Tibial nerve (tissue), 4 donors: ENCODE results near the gene SEC24D.

ENCODE experiments used
- EP300 ChIP-seq, 2 donors: sonication (generic); formaldehyde crosslinking; IDR thresholded peaks; one replicate each; pipeline ENCODE4 v1.6.1; 2017; ENCODE audit warnings: antibody characterized with exemption in 2 of 2, mild to moderate bottlenecking in 1 of 2
- POLR2A ChIP-seq, 2 donors: fragments of 450-650 bp; IDR thresholded peaks; one replicate each; pipeline ENCODE4 v1.6.1; 2017; ENCODE audit warnings: antibody characterized with exemption in 2 of 2, mild to moderate bottlenecking in 2 of 2, moderate library complexity in 2 of 2
- TF ChIP-seq, protein P1 (sequence below), 5 experiments: fragments of 200-600 bp in 3 of 5; fragments of 450-650 bp in 2 of 5; sonication (generic) in 3 of 5; IDR thresholded peaks; one replicate each; pipeline ENCODE4 v1.5.1; 2016 to 2019; ENCODE audit warnings: antibody characterized with exemption in 5 of 5, mild to moderate bottlenecking in 3 of 5, moderate library complexity in 2 of 5

DNA sequence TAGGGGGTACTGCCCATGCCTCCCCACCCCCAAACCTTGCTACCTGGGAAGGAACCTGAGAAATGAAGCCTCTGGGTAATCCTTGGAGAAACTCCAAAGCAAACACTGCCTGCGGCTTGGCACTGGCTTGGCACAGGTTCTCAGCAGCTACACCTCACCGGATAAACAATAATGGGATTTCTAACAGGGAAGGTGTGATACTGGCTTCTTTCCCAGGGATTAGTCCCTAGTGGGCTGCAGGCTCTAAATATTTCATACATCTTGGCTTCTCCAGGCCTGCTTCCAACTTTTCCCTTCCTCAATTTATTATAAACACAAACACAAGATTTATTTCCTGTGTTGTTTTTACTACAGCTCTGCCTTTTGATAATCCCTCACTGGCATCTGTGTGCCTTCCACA, 12.5 kb downstream of the SEC24D start:
- TF ChIP-seq, protein P1, sequence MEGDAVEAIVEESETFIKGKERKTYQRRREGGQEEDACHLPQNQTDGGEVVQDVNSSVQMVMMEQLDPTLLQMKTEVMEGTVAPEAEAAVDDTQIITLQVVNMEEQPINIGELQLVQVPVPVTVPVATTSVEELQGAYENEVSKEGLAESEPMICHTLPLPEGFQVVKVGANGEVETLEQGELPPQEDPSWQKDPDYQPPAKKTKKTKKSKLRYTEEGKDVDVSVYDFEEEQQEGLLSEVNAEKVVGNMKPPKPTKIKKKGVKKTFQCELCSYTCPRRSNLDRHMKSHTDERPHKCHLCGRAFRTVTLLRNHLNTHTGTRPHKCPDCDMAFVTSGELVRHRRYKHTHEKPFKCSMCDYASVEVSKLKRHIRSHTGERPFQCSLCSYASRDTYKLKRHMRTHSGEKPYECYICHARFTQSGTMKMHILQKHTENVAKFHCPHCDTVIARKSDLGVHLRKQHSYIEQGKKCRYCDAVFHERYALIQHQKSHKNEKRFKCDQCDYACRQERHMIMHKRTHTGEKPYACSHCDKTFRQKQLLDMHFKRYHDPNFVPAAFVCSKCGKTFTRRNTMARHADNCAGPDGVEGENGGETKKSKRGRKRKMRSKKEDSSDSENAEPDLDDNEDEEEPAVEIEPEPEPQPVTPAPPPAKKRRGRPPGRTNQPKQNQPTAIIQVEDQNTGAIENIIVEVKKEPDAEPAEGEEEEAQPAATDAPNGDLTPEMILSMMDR (IDR thresholded peaks at IDR 0.05), result no peak
- TF ChIP-seq EP300 (IDR thresholded peaks at IDR 0.05), result no peak
- no peak for TF ChIP-seq POLR2A (IDR thresholded peaks at IDR 0.05)
